ENCODE measurements around the gene CACHD1.

The CACHD1 gene

GRCh38 chr1:64555947-64556346 lies 86.0 kb downstream of the CACHD1 start:
- no peak for ATAC-seq

- no peak for ATAC-seq
These were observed 92.1 kb downstream of the CACHD1 start for GRCh38 chr1:64561993-64562392.

GRCh38 chr1:64563958-64564565 lies 94.1 kb downstream of the CACHD1 start:
- no peak for ATAC-seq

- no peak for ATAC-seq
These were observed 95.0 kb downstream of the CACHD1 start for GRCh38 chr1:64564891-64565290.

- no peak for ATAC-seq
These were observed 97.7 kb downstream of the CACHD1 start for GRCh38 chr1:64567426-64568170.

GRCh38 chr1:64568171-64568450 lies 98.2 kb downstream of the CACHD1 start:
- ATAC-seq = no peak

- ATAC-seq = no peak
These were observed 99.5 kb downstream of the CACHD1 start for GRCh38 chr1:64569411-64569810.

GRCh38 chr1:64570267-64570855 lies 100.4 kb downstream of the CACHD1 start:
- no peak for ATAC-seq

GRCh38 chr1:64572222-64572900 lies 102.4 kb downstream of the CACHD1 start:
- no peak for ATAC-seq

GRCh38 chr1:64574301-64574700 lies 104.4 kb downstream of the CACHD1 start:
- no peak for ATAC-seq

GRCh38 chr1:64575881-64576676 lies 106.2 kb downstream of the CACHD1 start:
- ATAC-seq = no peak

GRCh38 chr1:64578270-64578973 lies 108.5 kb downstream of the CACHD1 start:
- no peak for ATAC-seq

- no peak for ATAC-seq
These were observed 109.8 kb downstream of the CACHD1 start for GRCh38 chr1:64579767-64580166.

GRCh38 chr1:64581135-64581842 lies 111.4 kb downstream of the CACHD1 start:
- ATAC-seq = no peak

GRCh38 chr1:64581843-64582185 lies 111.9 kb downstream of the CACHD1 start:
- ATAC-seq = no peak

- ATAC-seq = no peak
These were observed 114.5 kb downstream of the CACHD1 start for GRCh38 chr1:64584479-64584878.

GRCh38 chr1:64588876-64589275 lies 118.9 kb downstream of the CACHD1 start:
- no peak for ATAC-seq

GRCh38 chr1:64590316-64590715 lies 120.4 kb downstream of the CACHD1 start:
- no peak for ATAC-seq

GRCh38 chr1:64594446-64594845 lies 124.5 kb downstream of the CACHD1 start:
- no peak for ATAC-seq

GRCh38 chr1:64595871-64596515 lies 126.1 kb downstream of the CACHD1 start:
- no peak for ATAC-seq

GRCh38 chr1:64597113-64597512 lies 127.2 kb downstream of the CACHD1 start:
- no peak for ATAC-seq
